Activated T-cell treated with anti-CD3 and anti-CD28 coated beads, Interleukin-2, amount 50 U/mL, for 4 hours (primary cell): ENCODE measurements around the gene BRF1. TPM values are rescaled to one million over a fixed set of nuclear protein-coding genes. Genes with fewer than 3 reads are reported as not detected.
"Not testable (repeated sequence)": the region's sequence is repeated elsewhere in the genome, so short reads cannot be mapped to it uniquely, and the experiment has no call there.

Experiments
- ATAC-seq, 2 donors: fragments of 200-7000 bp; cut with Tn5 transposase; one replicate each; pipeline ENCODE4 v1.10.0; 2021
- DNase-seq: peaks from one replicate; pipeline ENCODE4 v3.0.0-alpha.2; 2020
- H3K27me3 Mint-ChIP-seq: one replicate; pipeline ENCODE4 v1.8.0; 2021; ENCODE audit warnings: low read depth, mixed read lengths
- H3K36me3 Mint-ChIP-seq: one replicate; pipeline ENCODE4 v1.8.0; 2022; ENCODE audit warnings: mixed read lengths; ENCODE audit not compliant: insufficient read depth
- H3K4me1 Mint-ChIP-seq: one replicate; pipeline ENCODE4 v1.8.0; 2021; ENCODE audit warnings: low read depth, mixed read lengths
- H3K4me3 Mint-ChIP-seq: one replicate; pipeline ENCODE4 v1.8.0; 2021; ENCODE audit warnings: mild to moderate bottlenecking, moderate library complexity, mixed read lengths
- H3K9me3 Mint-ChIP-seq: one replicate; pipeline ENCODE4 v1.8.0; 2021; ENCODE audit warnings: mixed read lengths
- total RNA-seq, 3 donors: library from RNA; stranded (reverse); gene quantifications; one replicate each; pipeline ENCODE4 v1.2.1, GENCODE V29; 2021

Gene BRF1
- total RNA-seq, 3 donors from 2014 or later, result 33.5 to 36.4 (median 35.4) TPM

- Mint-ChIP-seq H3K4me1 (peaks cover 20% of the 10 kb centered on the region), H3K4me3 (peak within 1 kb of the TSS; percentile 89), H3K36me3 (peaks cover under 1% of the 10 kb centered on the region), H3K9me3 (no peaks in the 10 kb centered on the region), H3K27me3 (no peaks in the 10 kb centered on the region)
- ATAC-seq, result peak; percentile 78 to 82
- DNase-seq, result peak; percentile 69
Observed at GRCh38 chr14:105314287-105315200, 13.7 kb upstream of the BRF1 start, which contains the start of gene PACS2. Gene PACS2, plus strand, starts transcription at chr14:105314748. Its CDS starts 171 bp downstream, at chr14:105314919.

GRCh38 chr14:105313381-105314286 lies 12.8 kb upstream of the BRF1 start:
- Mint-ChIP-seq H3K27me3 (no peaks in the 10 kb centered on the region), H3K4me3 (peak overlapping the region; percentile 82), H3K36me3 (no peaks in the 10 kb centered on the region), H3K9me3 (no peaks in the 10 kb centered on the region), H3K4me1 (peaks cover 20% of the 10 kb centered on the region)
- ATAC-seq (peak; percentile 26 to 42), DNase-seq (no peak)

GRCh38 chr14:105312973-105313372 lies 12.2 kb upstream of the BRF1 start:
- peak overlapping the region; percentile 82 for H3K4me3 Mint-ChIP-seq
- no peaks in the 10 kb centered on the region for H3K36me3 Mint-ChIP-seq
- peaks cover 20% of the 10 kb centered on the region for H3K4me1 Mint-ChIP-seq
- no peak for DNase-seq
- no peaks in the 10 kb centered on the region for H3K27me3 Mint-ChIP-seq
- ATAC-seq, result no peak
- no peaks in the 10 kb centered on the region for H3K9me3 Mint-ChIP-seq

GRCh38 chr14:105311838-105312237 lies 11.0 kb upstream of the BRF1 start:
- no peak for DNase-seq
- Mint-ChIP-seq H3K4me3 (no peak overlapping the region), H3K36me3 (no peaks in the 10 kb centered on the region), H3K27me3 (no peaks in the 10 kb centered on the region), H3K4me1 (peaks cover 17% of the 10 kb centered on the region), H3K9me3 (no peaks in the 10 kb centered on the region)
- no peak for ATAC-seq

GRCh38 chr14:105309371-105309770 lies 8.6 kb upstream of the BRF1 start:
- DNase-seq, result no peak
- ATAC-seq, result no peak
- H3K27me3 Mint-ChIP-seq, result no peaks in the 10 kb centered on the region
- H3K4me1 Mint-ChIP-seq, result peaks cover 20% of the 10 kb centered on the region
- H3K9me3 Mint-ChIP-seq, result no peaks in the 10 kb centered on the region
- H3K4me3 Mint-ChIP-seq, result no peak overlapping the region
- no peaks in the 10 kb centered on the region for H3K36me3 Mint-ChIP-seq

GRCh38 chr14:105307052-105307727 lies 6.4 kb upstream of the BRF1 start:
- no peaks in the 10 kb centered on the region for H3K27me3 Mint-ChIP-seq
- H3K4me1 Mint-ChIP-seq, result peaks cover 18% of the 10 kb centered on the region
- H3K36me3 Mint-ChIP-seq, result no peaks in the 10 kb centered on the region
- ATAC-seq (no peak), DNase-seq (no peak)
- H3K4me3 Mint-ChIP-seq, result no peak overlapping the region
- no peaks in the 10 kb centered on the region for H3K9me3 Mint-ChIP-seq

- Mint-ChIP-seq H3K36me3 (no peaks in the 10 kb centered on the region), H3K27me3 (no peaks in the 10 kb centered on the region), H3K4me1 (peaks cover 19% of the 10 kb centered on the region), H3K9me3 (no peaks in the 10 kb centered on the region), H3K4me3 (no peak overlapping the region)
- DNase-seq, result no peak
- no peak for ATAC-seq
Observed at GRCh38 chr14:105305791-105306190, 5.0 kb upstream of the BRF1 start.

- ATAC-seq (no peak), DNase-seq (no peak)
- no peaks in the 10 kb centered on the region for H3K36me3 Mint-ChIP-seq
- H3K9me3 Mint-ChIP-seq, result no peaks in the 10 kb centered on the region
- no peaks in the 10 kb centered on the region for H3K27me3 Mint-ChIP-seq
- H3K4me1 Mint-ChIP-seq, result peaks cover 19% of the 10 kb centered on the region
- H3K4me3 Mint-ChIP-seq, result no peak overlapping the region
Observed at GRCh38 chr14:105305345-105305744, 4.5 kb upstream of the BRF1 start.

- H3K4me3 Mint-ChIP-seq, result no peak overlapping the region
- peaks cover 23% of the 10 kb centered on the region for H3K4me1 Mint-ChIP-seq
- no peak for ATAC-seq
- no peaks in the 10 kb centered on the region for H3K27me3 Mint-ChIP-seq
- no peaks in the 10 kb centered on the region for H3K36me3 Mint-ChIP-seq
- no peaks in the 10 kb centered on the region for H3K9me3 Mint-ChIP-seq
- DNase-seq, result no peak
Observed at GRCh38 chr14:105304565-105304964, 3.8 kb upstream of the BRF1 start.

GRCh38 chr14:105303949-105304348 lies 3.1 kb upstream of the BRF1 start:
- DNase-seq (no peak), ATAC-seq (no peak)
- no peaks in the 10 kb centered on the region for H3K36me3 Mint-ChIP-seq
- no peaks in the 10 kb centered on the region for H3K9me3 Mint-ChIP-seq
- no peaks in the 10 kb centered on the region for H3K27me3 Mint-ChIP-seq
- peaks cover 26% of the 10 kb centered on the region for H3K4me1 Mint-ChIP-seq
- no peak overlapping the region for H3K4me3 Mint-ChIP-seq

GRCh38 chr14:105301915-105302249 lies 1.1 kb upstream of the BRF1 start:
- ATAC-seq, H3K36me3 Mint-ChIP-seq, H3K9me3 Mint-ChIP-seq, H3K27me3 Mint-ChIP-seq, DNase-seq: not testable (repeated sequence)
- Mint-ChIP-seq H3K4me1 (peaks cover 30% of the 10 kb centered on the region), H3K4me3 (peak overlapping the region; percentile 84)

GRCh38 chr14:105301103-105301914 lies 508 bp upstream of the BRF1 start:
- Mint-ChIP-seq H3K4me3 (peak overlapping the region; percentile 84), H3K27me3 (no peaks in the 10 kb centered on the region), H3K36me3 (no peaks in the 10 kb centered on the region), H3K9me3 (no peaks in the 10 kb centered on the region), H3K4me1 (peaks cover 30% of the 10 kb centered on the region)
- DNase-seq (peak; percentile 100), ATAC-seq (peak; percentile 76 to 77)

- DNase-seq, result no peak
- H3K4me1 Mint-ChIP-seq, result peaks cover 23% of the 10 kb centered on the region
- ATAC-seq, result peak; percentile 22 to 24
Observed at GRCh38 chr14:105299654-105300541, 903 bp downstream of the BRF1 start.

More at GRCh38 chr14:105299654-105300541, 903 bp downstream of the BRF1 start:
- no peaks in the 10 kb centered on the region for H3K27me3 Mint-ChIP-seq
- no peaks in the 10 kb centered on the region for H3K36me3 Mint-ChIP-seq
- peak overlapping the region; percentile 82 for H3K4me3 Mint-ChIP-seq
- no peaks in the 10 kb centered on the region for H3K9me3 Mint-ChIP-seq
